Caki2 (cell line): ENCODE results near the gene ITGA4. TPM values are rescaled to one million over a fixed set of nuclear protein-coding genes. Genes with fewer than 3 reads are reported as not detected.
A peak's percentile ranks its signal among the peaks of the same experiment; 100 is the strongest.

Source experiments
- DNase-seq: peaks from one replicate; pipeline ENCODE4 v3.0.0-alpha.2; 2015; ENCODE audit warnings: low read depth
- in situ Hi-C: cut with HindIII; loops from 2 replicates; pipeline ENCODE4 v1.10.0; 2016; ENCODE audit warnings: low sequenced_read_pairs, low pct_unique_long_range_greater_than_20kb, mixed read lengths
- total RNA-seq: library from RNA; depleted of rRNA; stranded (reverse); fragments of >200 nt; shearing (Covaris generic); gene quantifications from 2 replicates; pipeline ENCODE4 v1.2.3, GENCODE V29; 2014; ENCODE audit warnings: low replicate concordance

The ITGA4 gene
- total RNA-seq, 1 experiment from 2014 or later = 5.9 TPM

- in situ Hi-C loops = no loop called here
- DNase-seq = no peak
Measured at GRCh38 chr2:181474222-181474881, 17.2 kb downstream of the ITGA4 start.

GRCh38 chr2:181483211-181483610 lies 26.0 kb downstream of the ITGA4 start:
- in situ Hi-C loops = no loop called here
- DNase-seq = no peak

DNA sequence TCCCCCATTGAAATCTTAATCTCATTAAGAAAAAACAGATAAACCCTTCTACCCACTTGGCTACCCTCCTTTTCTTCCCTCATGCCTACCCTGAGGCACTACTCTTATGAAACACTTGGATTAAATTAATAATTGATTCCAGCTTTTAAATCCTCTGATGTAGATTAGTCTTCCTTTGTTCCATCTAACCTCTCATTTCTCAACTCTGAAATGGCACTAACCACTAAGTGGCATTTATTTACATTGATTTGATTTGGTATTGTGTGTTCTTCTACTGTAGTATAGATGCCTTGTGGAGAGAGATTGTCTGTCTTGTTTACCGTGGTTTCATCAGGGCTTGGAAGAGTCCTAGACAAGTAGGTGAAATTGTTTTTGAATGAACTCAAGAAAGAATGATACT lies 26.7 kb downstream of the ITGA4 start:
- no peak for DNase-seq
- in situ Hi-C loops = no loop called here

- DNase-seq = no peak
- in situ Hi-C loops = no loop called here
Measured at GRCh38 chr2:181484851-181485637, 27.9 kb downstream of the ITGA4 start.

GRCh38 chr2:181485638-181485946 lies 28.4 kb downstream of the ITGA4 start:
- in situ Hi-C loops = no loop called here
- DNase-seq = no peak

GRCh38 chr2:181499231-181499630 lies 42.0 kb downstream of the ITGA4 start:
- DNase-seq = no peak
- in situ Hi-C loops = no loop called here

DNA sequence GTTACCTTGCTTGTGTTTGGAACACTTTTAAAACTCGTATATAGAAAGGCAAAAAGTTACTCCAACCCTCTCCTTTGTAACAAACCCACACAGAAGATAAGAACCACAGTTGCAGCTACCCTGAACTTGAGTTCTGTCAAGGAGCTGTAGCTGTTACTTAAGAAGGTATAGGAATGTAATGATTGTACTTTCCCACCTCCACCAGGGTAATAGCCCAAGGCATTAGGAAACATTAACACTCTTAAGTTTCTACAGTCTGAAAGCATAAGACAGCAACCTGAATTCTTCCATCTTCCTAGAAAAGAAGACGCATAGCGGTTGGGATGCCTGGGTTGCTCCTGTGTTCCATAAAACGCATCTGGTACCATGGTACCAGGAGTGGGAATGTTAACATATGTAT lies 43.0 kb downstream of the ITGA4 start:
- in situ Hi-C loops = no loop called here
- no peak for DNase-seq

DNA sequence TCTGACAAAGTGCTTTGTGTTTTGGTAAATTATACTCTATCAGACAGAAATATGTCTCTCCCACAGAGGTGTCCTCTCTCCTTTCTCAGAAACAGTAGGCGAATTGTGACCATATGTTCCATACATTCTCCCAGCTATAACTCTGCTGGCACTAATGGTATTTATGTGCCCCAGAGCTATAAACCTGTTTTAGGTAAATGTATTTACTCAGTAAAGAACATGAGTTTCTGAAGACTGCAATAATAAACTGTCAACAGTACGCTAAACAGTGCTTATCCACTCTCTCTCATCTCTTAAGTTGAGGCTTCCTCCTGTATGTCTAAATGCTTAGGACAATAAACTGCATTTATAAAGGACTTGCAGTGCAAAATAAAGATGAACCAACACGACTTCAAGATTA lies 58.5 kb downstream of the ITGA4 start:
- DNase-seq = no peak
- in situ Hi-C loops = no loop called here

- in situ Hi-C loops = no loop called here
- no peak for DNase-seq
Measured at GRCh38 chr2:181516992-181517391, 59.8 kb downstream of the ITGA4 start.

DNA sequence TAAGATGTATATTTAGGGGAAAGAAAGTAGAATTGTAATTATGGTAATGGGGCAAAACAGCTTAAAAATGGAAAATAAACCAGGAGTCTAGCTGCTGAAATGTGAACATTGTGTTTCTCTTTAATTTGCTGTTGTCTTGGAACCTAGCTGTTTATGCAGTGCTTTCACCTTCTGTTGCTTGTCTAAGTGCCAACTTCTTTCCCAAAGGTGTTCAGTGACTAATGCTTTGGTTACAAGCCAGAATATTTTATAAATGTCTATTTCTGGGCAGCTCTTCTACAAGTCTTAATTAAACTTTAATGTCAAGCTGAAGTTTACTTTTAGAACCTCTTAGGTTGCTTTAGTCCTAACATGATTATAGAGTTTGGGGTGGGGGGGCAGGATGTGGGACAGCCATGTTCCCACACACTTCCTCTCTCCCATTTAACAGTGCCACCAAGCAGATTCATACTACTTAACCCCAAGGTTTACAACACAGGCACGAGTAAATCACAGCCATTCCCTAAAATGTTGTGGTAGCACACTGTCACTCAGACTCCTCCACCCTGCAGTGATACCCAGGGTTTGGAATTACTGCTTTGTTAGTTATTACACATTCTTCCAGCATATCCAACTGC lies 60.6 kb downstream of the ITGA4 start:
- in situ Hi-C loops = no loop called here
- no peak for DNase-seq

GRCh38 chr2:181520253-181520652 lies 63.1 kb downstream of the ITGA4 start:
- DNase-seq = no peak
- in situ Hi-C loops = no loop called here

- in situ Hi-C loops = no loop called here
- no peak for DNase-seq
Measured at GRCh38 chr2:181523756-181524155, 66.6 kb downstream of the ITGA4 start.

DNA sequence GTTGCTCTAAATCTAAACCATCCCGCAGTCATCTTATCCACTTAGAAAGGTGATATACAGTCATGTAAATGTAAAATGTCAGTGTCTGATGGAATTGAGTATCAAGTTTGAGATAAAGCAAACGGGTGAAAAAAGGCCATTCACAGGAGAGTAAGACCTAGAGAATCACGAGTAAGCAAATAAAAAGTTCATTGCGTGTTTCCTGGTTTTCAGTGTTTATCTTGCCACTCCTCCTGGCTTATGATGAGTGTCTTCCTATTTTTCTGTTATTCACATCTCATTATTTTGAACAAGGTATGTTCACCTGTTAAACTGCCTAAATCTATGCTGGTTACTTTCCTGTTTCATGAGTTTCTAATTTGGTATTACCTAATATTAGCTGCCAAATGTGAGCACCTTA lies 68.8 kb downstream of the ITGA4 start:
- no peak for DNase-seq
- in situ Hi-C loops = no loop called here

DNA sequence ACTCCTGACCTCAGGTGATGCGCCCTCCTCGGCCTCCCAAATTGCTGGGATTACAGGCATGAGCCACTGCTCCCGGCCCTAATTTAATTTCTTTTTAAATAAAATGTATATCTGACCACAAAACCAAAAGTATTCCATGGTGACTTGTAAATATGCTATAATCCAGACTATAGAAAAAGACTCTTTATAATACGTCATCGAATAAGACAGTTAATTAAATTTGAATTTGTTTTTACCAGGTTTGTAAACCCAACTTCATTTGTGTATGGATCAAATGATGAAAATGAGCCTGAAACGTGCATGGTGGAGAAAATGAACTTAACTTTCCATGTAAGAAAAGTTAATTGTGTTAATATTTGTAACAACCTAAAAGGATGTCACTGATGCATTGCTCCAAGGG lies 69.9 kb downstream of the ITGA4 start:
- in situ Hi-C loops = no loop called here
- no peak for DNase-seq

- no peak for DNase-seq
- in situ Hi-C loops = no loop called here
Measured at GRCh38 chr2:181528441-181528840, 71.3 kb downstream of the ITGA4 start.

DNA sequence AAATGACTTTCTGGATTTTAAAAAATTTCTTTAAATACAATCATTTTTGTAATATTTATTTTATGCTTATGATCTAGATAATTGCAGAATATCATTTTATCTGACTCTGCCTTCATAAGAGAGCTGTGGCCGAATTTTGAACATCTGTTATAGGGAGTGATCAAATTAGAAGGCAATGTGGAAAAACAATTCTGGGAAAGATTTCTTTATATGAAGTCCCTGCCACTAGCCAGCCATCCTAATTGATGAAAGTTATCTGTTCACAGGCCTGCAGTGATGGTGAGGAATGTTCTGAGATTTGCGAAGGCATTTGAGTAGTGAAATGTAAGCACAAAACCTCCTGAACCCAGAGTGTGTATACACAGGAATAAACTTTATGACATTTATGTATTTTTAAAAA lies 79.5 kb downstream of the ITGA4 start:
- DNase-seq = no peak
- in situ Hi-C loops = no loop called here

GRCh38 chr2:181540421-181540820 lies 83.2 kb downstream of the ITGA4 start:
- in situ Hi-C loops = no loop called here
- no peak for DNase-seq

DNA sequence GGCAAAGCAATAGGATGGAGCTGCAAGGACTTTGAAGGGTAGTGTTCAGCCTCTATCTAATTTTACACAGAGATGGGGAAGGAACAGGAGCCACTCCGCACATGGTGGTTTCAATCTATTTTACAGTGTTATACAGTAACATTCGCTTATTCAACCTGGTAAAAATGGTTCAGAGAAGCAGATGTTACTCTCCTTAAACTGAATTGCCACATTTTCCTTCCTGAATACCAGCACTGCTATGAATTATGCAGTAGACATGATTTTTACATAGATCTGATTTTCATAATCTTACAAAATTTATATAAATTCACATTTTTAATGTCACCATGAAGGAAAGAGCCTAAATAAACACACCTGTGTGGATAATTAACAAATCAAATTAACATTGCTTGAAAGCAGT lies 85.0 kb downstream of the ITGA4 start:
- no peak for DNase-seq
- in situ Hi-C loops = no loop called here

GRCh38 chr2:181546086-181546485 lies 88.9 kb downstream of the ITGA4 start:
- in situ Hi-C loops = no loop called here
- DNase-seq = peak; percentile 11

GRCh38 chr2:181552808-181553207 lies 95.6 kb downstream of the ITGA4 start:
- no peak for DNase-seq
- in situ Hi-C loops = no loop called here
